NCI-H1436 (cell line): ENCODE data around the gene NT5C2.

Source experiments
- DNase-seq: peaks from one replicate; lab custom pipeline; 2025; lab: John Stamatoyannopoulos, UW

The NT5C2 gene

DNA sequence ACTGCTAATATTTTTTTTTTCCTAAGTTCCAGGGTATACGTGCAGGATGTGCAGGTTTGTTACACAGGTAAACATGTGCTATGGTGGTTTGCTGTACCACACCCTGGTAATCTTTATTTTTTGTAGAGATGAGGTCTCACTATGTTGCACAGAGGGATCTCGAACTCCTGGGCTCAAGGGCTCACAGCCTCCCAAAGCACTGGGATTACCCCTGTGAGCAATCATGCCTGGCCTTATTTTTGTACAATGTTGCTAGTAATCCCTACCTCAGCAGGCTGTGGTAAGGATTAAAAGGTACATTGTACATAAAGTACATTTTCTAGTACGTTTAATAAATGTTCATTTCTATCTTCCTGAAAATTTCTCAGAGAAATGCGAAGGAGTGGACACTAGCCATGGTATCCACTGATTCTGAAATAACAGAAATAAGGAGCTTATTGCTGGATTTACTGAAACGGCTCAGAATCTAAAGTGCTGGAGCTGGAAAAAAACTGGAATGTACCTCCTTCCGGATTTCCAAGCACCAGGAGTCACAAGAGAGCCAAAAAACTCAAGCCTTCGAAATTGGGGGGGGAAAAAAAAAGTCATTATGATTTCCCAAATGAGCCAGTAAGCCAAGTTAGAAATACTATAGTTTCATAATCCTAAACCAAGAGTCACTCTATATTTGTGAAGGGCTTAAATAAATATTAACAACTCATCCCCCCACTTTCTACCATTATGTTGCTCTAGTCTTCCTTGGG, 69.6 kb downstream of the NT5C2 start:
- DNase-seq, result no peak

DNA sequence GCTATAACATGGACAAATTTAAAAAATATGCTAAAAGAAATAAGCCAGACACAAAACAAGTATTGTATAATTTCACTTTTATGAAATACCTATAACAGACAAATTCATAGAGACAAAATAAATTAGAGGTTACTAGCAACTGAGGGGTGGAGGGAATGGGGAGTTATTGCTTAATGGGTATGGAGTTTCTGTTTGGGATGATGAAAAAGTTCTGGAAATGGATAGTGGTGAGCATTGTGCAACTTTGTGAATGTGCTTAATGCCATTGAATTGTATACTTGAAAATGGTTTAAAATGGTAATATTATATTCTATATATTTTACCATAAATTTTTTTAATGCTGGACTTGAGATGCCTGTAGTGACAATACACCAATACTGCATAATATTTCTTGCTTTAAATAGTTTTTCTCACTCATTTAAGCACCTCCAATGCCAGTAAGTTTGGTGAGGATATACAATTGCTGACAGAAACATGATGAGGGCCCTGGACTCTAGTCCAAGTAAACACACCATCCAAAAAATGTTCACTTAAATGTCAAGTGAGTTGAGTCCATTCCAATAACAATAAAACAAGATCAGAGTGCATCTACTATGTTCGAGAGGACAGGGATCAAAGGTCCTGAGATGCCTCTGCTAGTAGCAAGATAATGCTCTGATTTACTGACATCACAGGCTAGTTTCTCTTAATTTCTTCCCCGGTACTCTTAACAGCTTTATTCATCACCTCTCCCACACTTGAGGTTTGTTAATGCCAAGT, 71.9 kb downstream of the NT5C2 start:
- no peak for DNase-seq

DNA sequence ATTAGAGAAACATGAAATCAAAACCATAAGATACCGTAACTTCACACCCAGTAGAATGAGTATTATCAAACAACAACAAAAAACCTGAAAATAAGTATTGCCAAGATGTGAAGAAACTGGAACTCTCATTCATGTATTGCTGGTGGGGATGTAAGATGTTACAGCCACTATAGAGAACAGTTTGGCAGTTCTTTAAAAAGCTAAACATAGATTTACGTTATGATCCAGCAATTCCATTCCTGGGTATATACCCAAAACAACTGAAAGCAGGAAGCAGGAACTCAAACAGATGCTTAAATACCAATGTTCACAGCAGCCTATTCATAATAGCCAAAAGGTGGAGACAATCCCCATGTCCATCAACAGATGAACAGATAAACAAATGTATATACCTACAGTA, 72.5 kb downstream of the NT5C2 start:
- DNase-seq, result no peak

DNA sequence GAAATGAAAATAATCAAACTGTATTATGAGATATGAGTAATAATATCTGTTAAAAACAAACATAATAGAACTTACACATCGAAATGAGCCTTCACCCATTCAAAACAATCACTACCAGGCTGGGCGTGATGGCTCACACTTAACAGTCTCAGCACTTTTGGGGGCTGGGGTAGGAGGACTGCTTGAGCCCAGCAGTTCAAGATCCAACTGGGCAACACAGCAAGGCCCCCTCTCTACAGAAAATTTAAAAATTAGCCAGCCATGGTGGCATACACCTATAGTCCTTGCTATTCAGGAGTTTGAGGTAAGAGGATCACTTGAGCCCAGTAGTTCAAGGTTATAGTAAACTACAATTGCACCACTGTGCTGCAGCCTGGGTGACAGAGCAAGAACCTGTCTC, 75.8 kb downstream of the NT5C2 start:
- DNase-seq, result no peak

DNA sequence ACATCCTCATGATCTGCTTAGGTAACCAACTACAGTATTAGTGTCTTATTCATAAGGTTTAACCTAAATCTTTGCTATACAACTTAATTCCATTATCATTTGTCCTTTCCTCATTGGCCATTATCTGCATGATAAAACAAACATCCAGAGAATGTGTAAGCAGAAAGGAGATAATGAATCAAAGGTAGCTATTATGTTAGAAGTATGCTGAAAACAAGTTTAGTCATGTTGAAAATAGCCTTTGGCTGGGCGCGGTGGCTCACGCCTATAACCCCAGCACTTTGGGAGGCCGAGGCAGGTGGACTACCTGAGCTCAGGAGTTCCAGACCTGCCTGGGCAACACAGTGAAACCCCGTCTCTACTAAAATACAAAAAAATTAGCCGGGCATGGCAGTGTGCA, 78.2 kb downstream of the NT5C2 start:
- no peak for DNase-seq

DNA sequence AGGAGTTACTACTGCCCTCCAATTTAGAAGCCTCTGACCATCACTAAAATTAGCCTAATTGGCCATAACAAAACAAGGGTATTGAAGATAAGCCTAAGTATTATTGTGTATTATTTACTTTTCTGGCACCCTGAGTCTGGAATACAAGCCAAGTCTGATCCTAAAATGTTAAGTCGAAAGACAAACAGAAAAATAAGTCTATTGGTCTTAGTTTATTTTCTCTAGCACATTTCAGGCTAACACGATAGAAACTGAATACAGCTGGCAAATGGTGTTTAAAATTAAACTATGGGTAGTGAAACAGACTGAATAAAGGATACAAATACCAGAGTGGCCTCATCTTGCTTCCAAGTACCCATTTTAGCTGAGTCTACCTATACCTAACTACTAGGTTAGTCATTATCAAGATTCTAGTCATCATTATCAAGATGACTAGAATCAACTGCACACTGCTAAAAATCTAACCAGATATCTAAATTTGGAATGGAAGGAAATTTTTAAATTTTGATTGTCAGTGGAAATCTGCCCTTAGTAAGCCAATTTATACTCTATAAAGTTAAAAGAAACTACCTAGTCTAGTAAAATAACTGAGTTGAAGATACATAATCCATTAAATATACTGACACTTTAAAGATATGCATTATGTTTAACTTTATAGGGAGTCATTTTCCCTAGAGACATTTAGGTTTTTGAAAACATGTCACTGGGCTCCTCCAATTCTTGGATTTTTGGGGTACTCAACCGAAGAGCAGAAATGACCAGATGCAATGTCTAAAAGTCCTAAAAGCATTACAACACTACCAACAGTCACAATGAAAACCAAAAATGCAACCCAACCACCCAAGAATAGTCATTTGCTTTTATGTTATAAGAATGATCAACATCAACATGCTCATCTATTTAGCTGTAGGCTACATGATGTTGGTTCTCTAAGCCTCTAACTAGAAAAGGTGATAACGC, 80.9 kb downstream of the NT5C2 start:
- no peak for DNase-seq

DNA sequence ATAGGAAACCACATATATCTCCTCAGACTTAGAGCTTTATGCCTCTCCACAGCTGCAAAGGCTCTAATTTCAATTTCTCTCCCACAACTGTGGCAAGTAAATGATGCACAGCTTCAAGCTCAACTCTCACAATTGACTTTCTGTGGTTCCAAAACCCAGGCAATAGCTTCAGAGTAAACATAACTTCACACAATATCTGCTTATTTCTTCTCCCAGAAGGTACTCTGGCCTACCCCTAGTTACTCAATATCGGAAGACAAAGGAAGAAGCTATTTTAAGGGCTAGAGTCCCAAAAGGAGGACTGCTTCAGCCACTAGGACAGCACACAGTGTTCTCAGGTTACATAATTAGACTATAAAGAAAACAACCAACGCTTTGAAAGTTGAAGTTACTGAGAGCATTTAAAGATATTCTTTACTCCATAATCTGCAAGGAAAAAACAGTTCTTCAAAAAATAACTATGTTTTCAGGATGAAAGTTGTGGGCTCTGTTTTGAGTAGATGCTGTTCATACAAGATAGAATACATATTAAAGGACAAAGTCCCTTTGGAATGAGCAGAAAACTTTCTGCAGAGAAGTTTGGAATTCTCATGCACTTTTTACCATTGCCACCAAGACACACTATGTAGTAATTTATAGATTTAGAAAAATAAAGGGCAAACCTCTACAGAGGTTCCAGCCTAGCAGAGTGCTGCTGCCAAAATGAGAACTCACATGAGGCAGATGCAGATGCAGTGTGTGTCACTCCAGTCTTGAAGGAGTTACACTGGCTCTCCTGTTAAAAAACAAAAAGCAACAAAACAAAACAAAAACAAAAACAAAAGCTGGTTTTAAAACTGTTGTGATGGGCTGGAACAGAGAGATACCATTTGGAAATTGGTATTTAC, 81.8 kb downstream of the NT5C2 start:
- no peak for DNase-seq

DNA sequence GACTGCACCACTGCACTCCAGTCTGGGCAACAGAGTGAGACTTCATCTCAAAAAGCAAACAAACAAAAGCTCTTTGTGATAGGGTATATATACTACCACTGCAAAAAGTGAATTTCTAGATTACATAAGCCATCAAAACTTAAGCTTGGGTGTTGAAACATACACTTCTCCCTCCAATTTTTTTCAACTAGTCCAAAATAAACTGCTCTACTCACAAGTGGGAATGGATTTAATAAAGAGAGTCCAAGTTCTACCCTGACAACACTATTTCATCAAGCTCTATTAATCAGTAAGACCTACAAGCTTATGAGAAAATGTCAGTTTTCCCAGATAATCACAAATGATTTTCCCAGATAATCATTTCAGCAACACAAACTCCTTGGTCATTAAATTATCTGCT, 82.7 kb downstream of the NT5C2 start:
- DNase-seq, result no peak

DNA sequence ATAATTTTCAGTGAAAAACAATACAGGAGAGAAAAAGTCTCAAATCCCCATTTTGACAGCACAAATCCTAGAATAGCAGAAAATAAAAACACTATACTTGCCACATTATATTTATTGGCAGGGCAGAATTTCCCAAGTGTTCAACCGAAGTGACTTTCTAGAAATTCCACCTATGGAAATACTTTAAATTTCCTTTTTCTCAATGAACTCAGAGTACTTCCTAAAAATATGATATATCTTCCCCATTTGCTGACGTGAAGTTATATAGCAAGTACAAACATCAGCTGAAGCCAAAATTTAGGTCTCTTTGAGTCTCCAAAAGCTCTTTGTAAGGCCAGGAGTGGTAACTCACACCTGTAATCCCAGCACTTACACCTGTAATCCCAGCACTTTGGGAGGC, 83.3 kb downstream of the NT5C2 start:
- DNase-seq, result no peak

DNA sequence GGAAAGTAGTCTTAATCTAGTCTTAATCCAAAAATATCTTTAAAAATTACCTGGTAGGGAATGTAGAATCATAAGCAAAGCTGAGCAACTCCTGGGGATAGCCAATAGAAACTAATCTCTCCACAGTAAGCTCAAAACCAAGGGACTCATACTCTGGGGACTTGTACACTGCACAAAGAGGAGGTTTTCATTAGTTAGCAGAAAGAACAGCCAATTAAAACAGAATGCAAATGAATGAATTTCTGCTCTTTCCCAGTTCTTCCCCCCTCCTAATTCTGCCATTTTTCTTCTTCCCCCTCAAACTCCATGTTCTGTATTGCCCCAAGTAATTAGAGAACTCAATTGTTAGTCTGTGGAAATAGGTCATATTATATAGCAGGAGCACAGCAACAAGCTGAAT, 86.5 kb downstream of the NT5C2 start:
- DNase-seq, result no peak

DNA sequence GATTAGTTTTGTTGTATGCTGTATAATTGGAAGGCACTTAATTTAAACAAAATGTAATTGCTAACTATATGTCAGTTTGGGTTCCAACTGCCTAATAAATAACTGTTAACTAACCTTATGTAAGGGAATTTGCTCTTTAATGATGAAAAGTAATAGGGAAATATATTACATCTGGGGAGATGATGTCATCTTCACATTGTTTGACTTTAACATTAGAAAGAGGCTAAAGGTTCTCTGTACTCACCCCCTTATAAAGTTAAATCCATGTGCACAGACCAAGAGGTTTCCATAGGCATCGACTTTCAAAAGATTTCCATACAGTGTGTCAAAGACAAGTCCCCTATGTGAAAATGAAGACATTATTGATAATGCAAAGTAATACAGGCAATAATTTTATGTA, 87.6 kb downstream of the NT5C2 start:
- DNase-seq, result no peak

DNA sequence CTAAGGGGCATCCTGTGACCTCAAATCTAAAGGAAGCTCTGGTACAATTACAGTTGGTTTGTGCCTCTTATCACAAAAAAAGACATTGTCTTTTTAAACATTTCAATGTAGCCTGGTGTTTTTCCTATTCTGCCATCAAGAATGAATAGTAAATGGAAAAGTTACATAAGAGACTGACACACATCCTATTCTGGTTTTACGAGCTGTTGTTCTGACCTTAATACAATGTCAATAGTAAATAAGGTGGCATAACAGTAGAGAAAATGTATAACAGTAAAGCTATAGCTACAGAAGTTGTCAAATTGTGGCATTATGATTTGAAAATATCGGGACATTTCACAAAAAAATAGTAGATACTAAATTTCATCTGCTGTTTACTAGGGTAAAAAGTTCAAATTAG, 88.4 kb downstream of the NT5C2 start:
- DNase-seq, result no peak

DNA sequence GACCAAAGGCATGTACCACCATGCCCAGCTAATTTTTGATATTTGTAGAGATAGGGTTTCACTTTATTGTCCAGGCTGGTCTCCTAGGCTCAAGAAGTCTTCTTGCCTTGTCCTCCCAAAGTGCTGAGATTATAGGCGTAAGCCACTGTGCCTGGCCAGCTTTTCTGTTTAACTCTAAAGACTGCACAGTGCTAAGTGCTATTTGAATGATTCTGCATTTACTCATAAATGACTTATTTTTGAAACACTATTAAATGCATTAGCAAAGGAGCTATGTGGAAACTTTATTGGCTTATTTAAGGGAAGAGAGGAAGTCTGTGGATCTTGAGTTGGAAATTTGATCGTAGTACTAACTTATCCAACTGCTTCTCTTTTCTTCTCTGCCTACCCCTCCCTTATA, 89.1 kb downstream of the NT5C2 start:
- DNase-seq, result no peak

DNA sequence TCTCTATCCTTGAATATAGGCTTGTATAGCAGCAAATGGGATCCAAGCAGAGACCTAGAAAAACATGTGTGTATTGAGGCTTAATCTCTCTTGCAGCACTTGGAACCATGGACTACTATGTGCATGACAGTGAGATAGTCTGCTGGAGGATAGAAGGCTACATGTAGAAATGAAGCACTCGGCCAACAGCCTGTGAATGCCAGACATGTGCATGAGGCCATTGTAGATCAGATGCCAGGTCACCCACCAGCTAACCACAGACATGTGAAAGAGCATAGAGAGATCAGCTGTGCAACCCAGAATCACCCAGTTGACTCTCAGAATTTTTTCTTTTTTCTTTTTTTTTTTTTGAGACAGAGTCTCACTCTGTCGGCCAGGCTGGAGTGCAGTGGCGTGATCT, 90.9 kb downstream of the NT5C2 start:
- no peak for DNase-seq

DNA sequence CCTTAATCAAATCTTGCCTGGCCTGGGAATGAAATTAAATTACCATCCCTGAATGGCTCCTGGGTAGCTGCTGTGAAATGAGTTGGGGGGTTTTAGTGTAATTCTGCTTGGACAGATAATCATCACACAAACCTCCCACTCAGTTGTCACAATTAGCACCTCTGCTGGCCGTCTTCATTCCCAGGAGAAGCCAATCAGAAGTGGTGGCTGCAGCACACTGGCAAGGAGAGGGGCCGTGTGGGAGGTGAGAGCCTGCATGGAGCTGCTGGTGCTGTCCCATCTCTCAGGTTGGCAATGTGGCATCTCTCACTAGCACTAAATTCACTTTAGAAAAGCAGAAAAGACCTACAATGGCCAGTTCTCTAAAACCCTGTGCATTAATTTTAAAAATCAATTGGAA, 92.5 kb downstream of the NT5C2 start:
- no peak for DNase-seq

DNA sequence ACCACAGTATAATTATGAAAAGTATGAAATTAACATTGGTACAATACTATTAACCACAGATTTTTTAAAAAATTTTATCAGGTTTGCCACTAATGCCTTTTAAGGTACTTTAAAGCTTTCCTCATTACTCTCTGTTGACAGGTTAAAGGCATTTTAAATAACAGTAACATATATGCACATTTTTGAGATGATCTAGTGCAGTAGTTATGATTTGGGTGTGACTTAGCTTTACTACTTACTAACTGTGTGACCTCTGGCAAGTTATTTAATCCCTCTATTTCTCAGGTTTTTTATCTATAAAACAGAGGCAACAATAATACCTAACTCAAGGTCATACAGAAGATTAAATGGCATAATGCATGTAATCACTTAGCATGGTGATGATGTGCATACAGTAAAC, 94.8 kb downstream of the NT5C2 start:
- no peak for DNase-seq

DNA sequence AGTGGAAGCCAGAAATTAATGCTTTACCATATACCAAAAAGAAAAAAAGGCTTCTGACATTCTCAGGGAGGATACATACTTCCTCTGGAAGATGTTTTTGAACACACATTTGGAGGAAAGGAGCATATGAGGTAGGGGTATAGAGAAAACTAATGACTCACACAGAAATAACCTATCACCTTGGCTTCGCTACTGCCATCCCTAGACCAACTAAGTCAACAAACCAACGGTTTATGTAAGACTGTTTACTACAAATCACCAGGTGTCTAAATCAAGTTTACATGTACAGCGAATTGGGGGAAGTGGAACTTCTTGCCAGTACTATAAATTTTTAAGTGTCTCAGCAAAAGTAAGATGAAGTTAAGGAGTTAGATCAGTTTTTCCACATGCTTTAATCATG, 96.9 kb downstream of the NT5C2 start:
- no peak for DNase-seq

DNA sequence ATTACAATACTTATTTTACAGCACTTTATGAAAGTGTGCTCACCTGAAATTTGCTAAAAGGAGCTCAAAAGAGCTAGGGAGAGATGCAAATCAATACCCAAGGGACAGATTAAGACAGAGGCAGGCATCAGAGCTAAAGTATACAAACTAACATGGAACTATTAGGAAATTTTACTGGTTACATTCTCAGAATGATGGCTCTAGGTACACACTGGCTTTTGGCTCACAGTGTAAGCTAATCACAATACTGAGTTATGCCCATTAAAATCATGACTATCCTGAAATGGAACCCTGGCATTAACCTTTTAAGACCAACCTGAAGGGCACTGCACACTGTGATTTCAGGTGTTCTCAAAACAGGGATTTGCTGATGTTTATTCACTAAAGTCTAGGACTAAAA, 98.1 kb downstream of the NT5C2 start:
- DNase-seq, result no peak

DNA sequence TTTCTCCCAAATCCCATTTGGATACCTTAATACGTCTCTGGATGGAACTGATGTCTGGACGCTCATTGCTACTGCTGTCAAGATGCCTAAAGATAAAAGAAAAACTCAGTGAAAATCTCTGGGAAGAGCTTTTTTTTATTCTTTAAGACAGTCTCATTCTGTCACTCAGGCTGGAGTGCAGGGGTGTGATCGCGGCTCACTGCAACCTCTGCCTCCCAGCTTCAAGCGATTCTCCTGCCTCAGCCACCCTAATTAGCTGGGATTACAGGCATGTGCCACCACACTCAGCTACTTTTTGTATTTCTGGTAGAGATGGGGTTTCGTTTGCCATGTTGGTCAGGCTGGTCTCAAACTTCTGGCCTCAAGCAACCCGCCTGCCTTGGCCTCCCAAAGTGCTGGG, 102.2 kb downstream of the NT5C2 start:
- no peak for DNase-seq

DNA sequence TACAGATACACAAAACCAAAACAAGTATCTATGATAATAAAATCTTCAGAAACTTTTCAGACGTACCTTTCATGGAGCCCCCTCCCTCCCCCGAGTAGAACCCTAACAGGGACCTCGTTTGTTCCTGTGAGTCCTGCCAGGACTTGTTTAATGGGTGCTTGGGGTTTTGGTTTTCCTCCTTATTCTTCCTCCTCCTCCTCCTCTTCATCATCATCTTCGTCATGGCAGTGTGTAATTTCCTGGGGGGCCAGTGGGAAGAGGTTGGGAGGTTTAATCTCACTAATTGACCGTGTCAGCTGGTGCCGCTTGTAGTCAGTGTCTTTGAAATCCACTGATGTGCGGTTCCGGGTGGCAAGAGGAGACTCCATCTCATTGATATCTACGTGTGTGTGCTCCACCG, 103.6 kb downstream of the NT5C2 start:
- DNase-seq, result no peak

DNA sequence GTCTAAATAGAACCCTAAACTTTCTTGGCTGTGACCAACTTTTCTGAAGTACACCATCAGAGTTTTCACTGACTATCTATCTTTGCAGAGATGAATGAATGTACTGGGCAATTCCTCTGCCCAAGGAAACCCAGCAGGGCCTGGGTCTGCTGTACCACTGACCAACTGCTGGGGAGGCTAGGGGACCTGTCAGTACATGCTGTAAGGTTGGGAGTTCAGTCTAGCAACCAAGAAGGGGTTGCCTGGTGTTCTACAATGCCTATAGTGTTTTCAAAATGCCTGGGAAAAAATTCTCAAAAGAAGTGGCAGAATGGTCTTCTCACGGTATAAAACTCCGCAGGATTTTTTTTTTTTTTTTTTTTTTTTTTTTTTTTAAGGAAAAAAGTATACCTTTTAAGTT, 106.3 kb downstream of the NT5C2 start:
- DNase-seq, result no peak

DNA sequence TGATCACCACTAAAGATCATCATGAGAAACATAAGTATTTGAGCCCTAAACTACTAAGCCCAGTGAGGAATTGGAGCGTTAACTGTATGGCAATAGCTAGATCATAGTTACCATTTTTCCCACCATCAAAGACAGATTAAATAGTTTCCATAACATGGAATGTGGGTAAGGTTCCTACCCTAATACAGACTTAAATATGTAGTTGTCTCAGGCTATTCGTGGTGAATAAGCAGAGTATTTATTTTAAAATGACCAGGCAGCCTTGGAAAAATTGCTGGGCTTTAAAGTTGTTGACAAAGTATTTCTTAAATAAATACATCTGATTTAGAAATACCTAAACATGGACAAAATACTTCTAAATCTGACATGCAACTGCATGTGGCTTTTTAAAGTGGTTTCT, 106.8 kb downstream of the NT5C2 start:
- no peak for DNase-seq
